Middle frontal gyrus (tissue), 1 donor: ENCODE data around the gene RBMX2.

ENCODE experiments used
- DNase-seq: peaks from one replicate; pipeline ENCODE4 v3.0.0-alpha.2; 2015; ENCODE audit warnings: low spot score; ENCODE audit errors: extremely low spot score

Gene RBMX2

GRCh38 chrX:130444641-130445336, 43.0 kb downstream of the RBMX2 start:
- DNase-seq, result no peak

GRCh38 chrX:130446974-130447373, 45.2 kb downstream of the RBMX2 start:
- no peak for DNase-seq
